Measurements from ENCODE around the gene FAM221A.
"Not testable (repeated sequence)": the region's sequence is repeated elsewhere in the genome, so short reads cannot be mapped to it uniquely, and the experiment has no call there.

The FAM221A gene

DNA sequence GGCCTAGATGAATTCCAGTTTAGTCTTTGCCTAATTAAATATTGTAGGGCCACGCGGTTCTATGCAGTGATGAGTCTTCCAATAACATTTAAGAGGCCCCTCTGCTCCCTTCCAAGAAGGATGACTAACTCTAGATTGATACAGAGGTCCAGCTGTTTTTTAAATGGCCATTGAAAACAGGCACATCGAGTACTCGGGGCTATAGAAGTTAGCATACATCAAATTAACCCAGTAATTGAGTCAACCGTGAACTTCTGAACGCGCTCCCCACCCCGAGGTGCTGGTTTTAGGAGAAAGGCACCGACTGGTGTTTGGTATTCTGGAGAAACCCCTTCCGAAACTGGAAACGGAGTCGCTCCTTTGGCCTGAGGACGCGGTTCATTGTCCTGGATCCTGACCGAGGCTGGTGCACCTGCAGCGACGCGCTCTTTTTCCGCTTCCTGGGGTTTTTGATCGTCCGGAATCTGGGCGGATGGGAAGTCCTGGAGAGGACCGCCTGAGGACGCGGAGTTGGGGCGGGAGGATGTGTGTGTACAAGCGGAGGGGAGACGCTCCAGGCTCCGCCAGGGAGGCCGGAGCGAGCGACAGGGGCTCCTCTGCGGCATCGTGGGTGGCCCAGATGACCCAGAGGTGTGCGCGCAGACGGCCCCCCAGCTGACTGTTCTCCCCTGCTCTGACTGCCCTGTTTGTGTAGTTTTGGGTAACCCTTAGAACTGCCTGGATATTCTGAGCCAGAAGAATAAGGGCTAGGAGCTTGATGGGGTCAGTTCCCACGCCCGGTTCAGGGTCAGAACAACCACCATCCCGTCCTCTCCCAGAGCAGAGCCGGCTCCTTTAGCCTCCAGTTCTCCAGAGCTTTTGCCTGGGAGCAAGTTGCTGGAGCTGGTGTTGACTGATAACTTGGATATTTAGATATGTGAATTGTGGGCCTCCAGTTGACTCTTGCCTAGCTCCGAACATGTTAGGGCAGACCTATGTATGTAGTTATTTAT is 711 bp downstream of the FAM221A start:
- no peak for DNase-seq (ENCODE audit: low read depth)
- peak overlapping the region; percentile 39 for H3K4me3 ChIP-seq (ENCODE audit: control insufficient read depth, low read depth, low read length)
- TF ChIP-seq, protein P1, sequence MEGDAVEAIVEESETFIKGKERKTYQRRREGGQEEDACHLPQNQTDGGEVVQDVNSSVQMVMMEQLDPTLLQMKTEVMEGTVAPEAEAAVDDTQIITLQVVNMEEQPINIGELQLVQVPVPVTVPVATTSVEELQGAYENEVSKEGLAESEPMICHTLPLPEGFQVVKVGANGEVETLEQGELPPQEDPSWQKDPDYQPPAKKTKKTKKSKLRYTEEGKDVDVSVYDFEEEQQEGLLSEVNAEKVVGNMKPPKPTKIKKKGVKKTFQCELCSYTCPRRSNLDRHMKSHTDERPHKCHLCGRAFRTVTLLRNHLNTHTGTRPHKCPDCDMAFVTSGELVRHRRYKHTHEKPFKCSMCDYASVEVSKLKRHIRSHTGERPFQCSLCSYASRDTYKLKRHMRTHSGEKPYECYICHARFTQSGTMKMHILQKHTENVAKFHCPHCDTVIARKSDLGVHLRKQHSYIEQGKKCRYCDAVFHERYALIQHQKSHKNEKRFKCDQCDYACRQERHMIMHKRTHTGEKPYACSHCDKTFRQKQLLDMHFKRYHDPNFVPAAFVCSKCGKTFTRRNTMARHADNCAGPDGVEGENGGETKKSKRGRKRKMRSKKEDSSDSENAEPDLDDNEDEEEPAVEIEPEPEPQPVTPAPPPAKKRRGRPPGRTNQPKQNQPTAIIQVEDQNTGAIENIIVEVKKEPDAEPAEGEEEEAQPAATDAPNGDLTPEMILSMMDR (IDR thresholded peaks at IDR 0.05; ENCODE audit: control insufficient read depth, insufficient read depth, low read depth, low read length, missing control alignments): no peak

DNA sequence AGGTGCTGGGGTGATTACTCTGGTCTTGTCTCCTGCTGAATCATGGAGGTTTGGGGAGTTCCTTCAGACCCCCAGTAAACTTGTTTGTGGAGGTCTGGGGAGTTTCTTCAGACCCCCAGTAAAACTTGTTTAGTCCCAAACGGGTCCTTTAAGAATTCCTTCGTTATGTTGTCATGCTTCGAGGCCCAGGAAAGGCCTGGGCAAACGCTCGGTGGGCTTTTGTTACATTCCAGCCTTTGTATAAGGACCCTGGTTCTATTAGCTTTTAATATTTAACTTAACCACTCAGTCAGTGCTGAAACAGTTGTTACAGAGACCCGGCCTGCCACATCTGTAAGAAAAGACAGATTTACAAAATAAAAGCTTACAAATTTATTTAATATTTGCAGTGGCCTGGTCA is 4.0 kb downstream of the FAM221A start:
- DNase-seq (ENCODE audit: low read depth): not testable (repeated sequence)

DNA sequence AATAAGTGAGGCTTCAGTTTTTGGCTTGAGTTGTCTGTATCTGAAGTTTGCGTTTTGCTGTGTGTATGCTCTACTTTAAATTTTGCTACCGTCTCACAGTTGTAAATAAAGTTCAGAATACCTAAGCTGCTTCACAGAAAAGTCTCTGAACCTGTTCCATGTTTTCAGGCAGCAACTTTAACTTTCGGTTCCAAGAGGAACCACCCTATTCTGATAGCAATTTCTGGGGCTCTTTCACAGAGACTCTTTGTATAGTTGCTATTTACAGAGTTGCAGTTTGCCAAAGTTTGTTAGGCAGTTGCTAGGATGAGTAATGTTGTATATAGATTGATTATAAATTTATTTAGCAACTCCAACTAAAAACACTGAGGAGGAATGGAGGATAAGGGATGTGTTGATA is 5.7 kb downstream of the FAM221A start:
- no peak overlapping the region for H3K4me3 ChIP-seq (ENCODE audit: control insufficient read depth, low read depth, low read length)
- TF ChIP-seq, protein P1 (IDR thresholded peaks at IDR 0.05; ENCODE audit: control insufficient read depth, insufficient read depth, low read depth, low read length, missing control alignments): no peak
- no peak for DNase-seq (ENCODE audit: low read depth)

More for the DNA sequence above, 4.0 kb downstream of the FAM221A start:
- H3K4me3 ChIP-seq (ENCODE audit: control insufficient read depth, low read depth, low read length): not testable (repeated sequence)

DNA sequence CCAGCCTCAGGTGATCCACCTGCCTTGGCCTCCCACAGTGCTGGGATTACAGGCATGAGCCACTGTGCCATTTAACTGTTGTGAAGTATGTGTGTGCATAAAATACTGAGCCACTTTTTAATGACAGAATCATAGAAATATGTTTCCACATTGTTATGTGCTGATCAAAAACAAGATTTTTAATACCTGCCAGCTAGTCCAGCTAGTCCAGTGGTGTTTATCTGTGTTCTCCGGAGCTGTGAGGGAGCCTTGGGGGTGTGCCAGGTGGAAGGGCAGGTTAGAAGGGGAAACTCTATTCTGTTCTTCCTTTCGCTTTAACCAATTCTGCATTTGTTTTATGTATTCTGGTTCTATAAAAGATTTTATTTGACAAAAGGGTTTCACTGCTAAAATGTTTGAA is 7.0 kb downstream of the FAM221A start:
- DNase-seq (ENCODE audit: low read depth): no peak
- TF ChIP-seq, protein P1 (IDR thresholded peaks at IDR 0.05; ENCODE audit: control insufficient read depth, insufficient read depth, low read depth, low read length, missing control alignments): no peak
- no peak overlapping the region for H3K4me3 ChIP-seq (ENCODE audit: control insufficient read depth, low read depth, low read length)

DNA sequence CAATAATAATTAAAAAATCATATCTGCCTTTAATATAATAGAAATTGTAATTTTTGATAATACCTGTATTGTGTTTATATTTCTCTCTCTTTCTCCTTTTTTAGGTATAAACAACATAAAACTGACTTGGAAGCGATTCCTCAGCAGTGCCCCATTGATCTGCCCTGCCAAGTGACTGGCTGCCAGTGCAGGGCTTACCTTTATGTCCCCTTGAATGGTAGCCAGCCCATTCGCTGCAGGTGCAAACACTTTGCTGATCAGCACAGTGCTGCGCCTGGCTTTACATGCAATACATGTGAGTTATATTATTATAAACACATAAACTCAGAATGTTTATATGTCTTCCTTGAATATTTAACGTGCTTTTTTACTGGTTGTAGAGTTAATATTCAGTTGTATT is 9.2 kb downstream of the FAM221A start:
- no peak overlapping the region for H3K4me3 ChIP-seq (ENCODE audit: control insufficient read depth, low read depth, low read length)
- TF ChIP-seq, protein P1 (IDR thresholded peaks at IDR 0.05; ENCODE audit: control insufficient read depth, insufficient read depth, low read depth, low read length, missing control alignments): no peak
- DNase-seq (ENCODE audit: low read depth): no peak

DNA sequence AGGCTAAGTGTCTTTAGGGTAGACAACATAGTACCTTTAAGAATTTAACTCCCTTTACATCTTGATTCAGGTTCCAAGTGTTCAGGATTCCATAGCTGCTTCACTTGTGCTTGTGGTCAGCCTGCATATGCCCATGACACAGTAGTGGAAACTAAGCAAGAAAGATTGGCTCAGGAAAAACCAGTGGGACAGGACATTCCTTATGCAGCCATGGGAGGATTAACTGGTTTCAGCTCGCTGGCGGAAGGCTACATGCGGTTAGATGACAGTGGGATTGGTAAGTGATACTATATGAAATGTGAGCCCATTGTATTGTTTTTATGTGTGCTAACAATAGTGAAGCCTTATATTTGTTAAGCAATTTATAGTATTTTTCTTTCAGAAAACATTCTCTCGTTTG is 11.3 kb downstream of the FAM221A start:
- TF ChIP-seq, protein P1 (IDR thresholded peaks at IDR 0.05; ENCODE audit: control insufficient read depth, insufficient read depth, low read depth, low read length, missing control alignments): no peak
- DNase-seq (ENCODE audit: low read depth): no peak
- no peak overlapping the region for H3K4me3 ChIP-seq (ENCODE audit: control insufficient read depth, low read depth, low read length)

DNA sequence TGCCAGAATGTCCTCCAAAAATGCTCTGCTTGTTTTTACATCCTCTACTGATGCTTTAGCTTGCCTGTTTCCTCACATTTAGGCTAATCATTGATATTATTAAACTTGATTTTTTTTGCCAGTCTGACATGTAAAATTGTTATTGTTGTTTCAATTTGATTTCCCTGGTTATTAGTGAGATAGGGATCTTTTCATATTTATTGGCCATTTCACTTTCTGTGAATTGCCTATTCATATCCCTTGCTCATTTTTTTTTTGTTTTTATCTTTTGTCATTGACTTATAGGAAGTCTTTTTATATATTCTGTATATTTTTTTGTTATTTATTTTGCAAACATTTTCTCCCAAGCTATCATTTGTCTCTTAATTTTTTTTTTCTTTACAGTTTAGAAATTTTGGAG is 13.2 kb downstream of the FAM221A start:
- H3K4me3 ChIP-seq (ENCODE audit: control insufficient read depth, low read depth, low read length): no peak overlapping the region
- TF ChIP-seq, protein P1 (IDR thresholded peaks at IDR 0.05; ENCODE audit: control insufficient read depth, insufficient read depth, low read depth, low read length, missing control alignments): no peak
- DNase-seq (ENCODE audit: low read depth): no peak
